GM20431 (cell line): Measurements from ENCODE around the gene RAD51B.

Experiments used
- in situ Hi-C: fragments of 300-500 bp; cut with MseI, MboI; formaldehyde crosslinking; loops from one replicate; pipeline ENCODE4 v1.15.0; 2020; ENCODE audit warnings: low sequenced_read_pairs; ENCODE audit not compliant: unreplicated experiment

RAD51B gene

DNA sequence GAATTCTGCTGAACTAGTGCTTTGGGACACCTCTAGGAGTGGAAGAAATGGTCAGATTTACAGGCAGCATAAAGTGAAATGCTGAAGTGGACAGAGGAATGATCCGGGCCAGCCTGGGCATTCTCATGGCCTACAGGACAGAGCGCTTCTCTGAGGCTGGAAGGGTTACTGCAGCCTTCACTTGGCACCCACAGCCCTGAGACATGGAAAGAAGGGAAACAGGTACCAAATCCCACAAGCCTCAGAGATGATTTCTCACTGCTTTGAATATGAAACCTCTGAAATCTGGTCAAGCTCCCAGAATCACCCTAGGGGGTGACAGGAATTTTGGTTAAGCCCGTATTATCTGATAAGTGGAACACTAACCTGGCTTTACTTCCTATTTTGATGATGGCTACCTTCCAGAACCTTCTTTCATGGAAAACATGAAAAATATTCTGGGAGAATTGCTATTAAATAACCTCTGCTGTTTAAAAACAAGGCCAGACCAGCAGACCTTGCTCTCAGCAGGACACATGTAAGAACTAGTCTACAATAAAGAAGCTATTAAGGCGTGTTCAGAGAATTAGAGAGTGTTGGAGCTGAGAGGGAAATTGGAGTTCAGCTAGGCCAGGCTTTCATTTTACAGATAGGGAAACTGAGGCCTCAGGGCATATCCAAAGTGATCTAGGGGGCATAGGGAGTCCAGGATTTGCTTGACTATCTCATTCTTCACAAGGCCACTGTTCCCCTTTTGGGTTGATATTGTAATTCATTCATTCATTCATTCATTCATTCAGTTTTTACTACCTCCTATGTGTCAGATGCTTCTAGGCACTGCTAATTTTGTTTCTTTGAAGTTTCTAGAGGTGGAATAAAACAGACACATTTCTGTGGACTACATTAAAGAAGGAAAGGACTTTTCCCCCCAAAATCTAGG lies 691.8 kb downstream of the RAD51B start:
- in situ Hi-C loops = no loop called here

DNA sequence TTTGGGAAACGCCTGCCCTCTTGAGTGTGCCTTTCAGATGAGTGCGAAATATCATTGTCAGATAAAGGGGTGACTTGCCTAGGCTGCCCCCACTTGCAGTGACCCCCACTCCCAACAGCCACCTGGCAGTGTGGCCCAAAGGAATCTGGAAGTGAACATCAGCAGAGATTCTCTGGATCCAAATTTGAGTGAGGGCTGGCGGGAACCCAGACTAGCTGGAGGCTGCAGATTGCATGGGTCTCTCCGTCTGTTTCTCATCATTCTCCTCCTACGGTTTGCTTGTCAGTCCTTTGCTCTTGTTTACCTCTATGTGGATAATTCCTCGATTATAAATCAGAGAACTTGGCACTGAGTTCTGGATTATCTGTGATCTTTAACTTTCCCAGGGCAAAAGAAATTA lies 692.5 kb downstream of the RAD51B start:
- in situ Hi-C loops = no loop called here

DNA sequence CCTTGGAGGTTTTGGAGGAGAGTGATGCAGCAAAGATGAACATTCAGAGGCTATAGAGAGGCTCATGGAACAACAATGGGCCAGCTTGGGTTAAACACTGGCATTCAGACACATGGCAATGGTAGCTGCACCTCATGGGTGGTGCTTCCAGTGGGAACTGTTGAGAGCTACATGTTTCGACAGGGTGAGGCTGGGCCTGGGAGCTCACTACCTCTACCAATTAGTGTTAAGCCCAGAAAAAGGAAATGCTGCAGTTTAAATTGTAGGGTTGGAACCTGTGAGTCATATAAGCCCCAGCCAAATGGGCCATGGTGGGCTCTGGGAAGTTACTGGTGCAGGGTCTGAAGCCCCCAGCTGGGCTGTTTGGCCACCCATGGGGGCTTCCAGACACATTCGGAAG lies 693.6 kb downstream of the RAD51B start:
- in situ Hi-C loops = no loop called here

DNA sequence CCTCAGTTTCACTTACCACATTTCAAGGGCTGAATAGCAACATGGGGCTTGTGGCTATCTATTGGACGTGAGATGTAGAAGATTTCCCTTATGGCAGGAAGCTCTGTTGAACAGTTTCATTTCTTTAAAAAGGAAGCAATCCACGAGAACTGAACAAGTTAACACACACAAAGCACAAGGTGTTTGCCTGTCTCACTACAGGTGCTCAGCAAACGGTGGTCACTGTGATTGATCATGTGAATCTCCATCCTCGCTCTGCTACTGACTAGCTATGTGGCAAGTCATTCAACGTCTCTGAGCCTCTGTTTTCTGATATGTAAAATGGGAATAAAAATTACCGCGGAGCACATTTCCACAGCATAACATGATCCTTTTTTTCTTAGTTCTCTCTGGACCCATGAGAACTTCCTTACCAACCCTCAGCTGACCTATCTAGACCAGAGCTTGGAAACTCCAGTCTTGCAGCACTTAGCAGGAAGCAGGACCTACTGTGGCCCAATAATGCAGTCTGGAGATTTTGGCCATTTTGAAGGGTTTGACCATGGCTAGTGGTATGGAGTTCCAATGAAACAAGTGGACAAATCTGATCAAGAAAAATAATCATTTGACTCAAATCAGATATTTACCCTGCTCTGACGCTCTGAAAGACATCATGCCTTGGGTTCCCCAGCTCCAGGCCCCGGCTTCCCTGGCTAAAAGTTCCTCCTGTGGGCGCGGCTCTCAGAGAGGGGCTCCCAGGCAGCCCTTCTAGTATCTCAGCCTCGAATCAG lies 694.4 kb downstream of the RAD51B start:
- in situ Hi-C loops = no loop called here

DNA sequence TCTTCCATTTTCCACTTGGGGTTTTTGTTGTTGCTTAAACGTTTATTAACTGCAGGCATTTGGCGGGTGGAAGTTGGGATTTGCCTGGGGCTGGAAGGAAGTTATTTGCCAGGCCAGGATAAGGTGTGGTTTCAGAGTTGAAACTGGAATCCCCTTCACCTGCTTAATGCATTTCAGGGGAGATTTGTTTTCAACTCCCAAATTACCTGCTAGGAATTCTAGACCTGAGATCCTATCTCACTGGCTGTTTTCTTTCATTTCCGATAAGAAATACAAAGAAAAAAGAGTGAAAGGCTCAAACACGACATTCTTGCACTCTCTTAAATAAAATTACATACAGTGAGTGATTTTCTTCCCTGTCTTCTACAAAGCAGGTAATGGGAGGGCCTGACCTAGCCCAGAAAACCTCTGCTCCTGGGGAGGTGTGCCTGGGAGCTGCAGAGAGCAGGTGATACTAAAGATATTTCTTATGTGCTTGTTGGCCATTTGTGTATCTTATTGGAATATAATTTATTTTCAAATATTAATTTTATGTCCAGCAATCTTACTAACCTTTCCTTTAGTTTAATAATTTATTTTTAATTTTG lies 695.1 kb downstream of the RAD51B start:
- in situ Hi-C loops = no loop called here

DNA sequence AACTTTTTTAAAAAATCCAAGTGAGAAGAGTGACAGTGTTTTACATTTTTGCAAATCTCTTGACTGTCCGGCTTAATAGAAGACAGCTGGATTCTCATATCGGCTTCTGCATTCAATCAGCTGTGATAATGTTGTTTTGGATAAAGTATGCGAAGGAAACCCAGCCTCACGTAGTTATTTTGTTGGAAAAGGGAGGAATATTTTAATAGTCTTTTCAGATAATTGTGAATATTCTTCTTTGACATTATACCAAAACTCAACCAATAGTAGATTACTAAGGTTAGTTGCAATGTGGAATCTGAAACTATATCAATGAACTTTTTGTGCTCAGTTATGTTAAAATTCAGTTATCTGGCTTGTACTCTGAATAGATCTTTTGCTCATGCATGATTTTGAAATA lies 696.8 kb downstream of the RAD51B start:
- in situ Hi-C loops = no loop called here

DNA sequence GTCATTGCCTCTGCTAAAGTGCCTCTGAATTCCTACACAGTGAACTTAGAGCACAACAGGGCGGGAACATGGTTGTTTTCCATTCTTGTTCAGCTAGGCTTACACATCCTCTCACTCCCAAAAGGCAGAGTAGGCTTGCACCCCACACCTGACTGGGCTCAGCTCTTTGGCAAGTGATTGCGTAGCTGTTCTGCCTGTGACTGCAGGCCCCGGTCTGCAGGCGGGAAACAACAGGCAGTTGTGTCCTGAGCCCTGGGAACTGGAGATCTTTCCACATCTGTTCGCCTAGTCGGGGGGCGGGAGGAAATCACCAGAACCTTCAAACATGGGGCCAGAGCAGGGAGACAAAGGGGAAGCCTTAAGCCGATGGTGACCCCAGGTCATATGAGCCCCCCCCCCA lies 698.6 kb downstream of the RAD51B start:
- in situ Hi-C loops = no loop called here

DNA sequence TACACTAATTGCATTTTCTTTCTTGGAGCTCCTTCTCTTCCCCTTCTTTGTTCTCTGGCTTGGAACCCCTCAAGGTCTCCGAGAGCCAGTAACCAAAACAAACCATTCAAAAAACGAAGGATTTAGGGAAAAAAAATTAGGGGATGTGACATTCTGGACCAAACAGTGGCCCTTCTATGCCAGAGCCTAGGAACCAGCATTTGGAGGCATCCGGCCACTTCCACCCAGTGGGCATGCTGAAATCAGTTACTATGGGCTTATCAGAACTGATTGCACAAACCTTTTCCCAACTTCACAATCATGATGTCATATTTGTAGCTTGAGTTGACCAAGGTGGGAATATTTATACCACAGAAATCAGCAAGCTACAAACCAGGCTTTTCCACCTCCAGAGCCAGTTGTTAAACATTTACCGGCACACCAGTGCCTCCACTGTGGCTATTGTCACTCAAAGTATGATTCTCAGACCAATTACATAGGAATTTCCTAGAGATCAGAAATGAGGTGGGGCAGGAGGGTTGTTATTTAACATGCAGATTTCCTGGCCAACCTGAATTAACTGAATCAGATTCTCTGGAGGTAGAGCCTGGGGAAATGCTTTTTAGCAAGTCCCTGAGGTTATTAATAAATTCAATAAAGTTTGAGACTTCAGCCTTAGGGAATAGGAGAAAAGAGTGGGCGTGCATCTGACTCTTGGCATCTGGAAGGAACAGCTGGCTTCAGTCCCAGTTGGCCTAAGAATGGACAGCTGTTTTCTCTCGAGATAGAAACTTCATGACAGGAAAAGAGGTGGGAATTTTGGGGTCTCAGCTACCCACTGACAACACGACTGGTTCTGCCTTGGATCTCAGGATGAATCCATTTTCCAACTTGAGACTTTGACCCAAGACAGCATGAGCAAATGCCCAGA lies 699.4 kb downstream of the RAD51B start:
- in situ Hi-C loops = no loop called here

DNA sequence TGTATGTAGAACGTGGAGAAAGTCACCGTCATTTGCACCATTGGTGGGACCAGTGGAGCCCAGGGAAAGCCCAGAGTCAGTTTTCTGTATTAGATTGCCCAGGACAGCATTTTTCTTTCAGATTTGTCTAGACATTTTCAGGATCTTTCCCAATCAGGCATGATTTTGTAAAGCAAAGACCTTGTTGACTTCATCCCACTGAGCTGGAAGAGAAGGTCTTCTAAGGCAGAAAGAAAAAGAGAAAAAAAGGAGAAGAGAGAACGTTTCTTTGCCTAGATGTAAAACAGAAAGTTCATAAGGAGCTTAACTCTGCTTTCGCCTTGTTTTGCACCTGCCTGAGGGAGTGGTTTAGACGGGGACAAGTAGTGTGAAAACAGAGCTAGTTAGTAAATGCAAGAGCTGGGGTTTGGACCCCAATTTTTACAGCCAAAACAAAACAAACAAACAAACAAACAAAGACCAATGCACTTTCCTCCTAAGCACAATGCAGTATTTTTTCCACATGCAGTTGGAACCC lies 700.1 kb downstream of the RAD51B start:
- in situ Hi-C loops = no loop called here

DNA sequence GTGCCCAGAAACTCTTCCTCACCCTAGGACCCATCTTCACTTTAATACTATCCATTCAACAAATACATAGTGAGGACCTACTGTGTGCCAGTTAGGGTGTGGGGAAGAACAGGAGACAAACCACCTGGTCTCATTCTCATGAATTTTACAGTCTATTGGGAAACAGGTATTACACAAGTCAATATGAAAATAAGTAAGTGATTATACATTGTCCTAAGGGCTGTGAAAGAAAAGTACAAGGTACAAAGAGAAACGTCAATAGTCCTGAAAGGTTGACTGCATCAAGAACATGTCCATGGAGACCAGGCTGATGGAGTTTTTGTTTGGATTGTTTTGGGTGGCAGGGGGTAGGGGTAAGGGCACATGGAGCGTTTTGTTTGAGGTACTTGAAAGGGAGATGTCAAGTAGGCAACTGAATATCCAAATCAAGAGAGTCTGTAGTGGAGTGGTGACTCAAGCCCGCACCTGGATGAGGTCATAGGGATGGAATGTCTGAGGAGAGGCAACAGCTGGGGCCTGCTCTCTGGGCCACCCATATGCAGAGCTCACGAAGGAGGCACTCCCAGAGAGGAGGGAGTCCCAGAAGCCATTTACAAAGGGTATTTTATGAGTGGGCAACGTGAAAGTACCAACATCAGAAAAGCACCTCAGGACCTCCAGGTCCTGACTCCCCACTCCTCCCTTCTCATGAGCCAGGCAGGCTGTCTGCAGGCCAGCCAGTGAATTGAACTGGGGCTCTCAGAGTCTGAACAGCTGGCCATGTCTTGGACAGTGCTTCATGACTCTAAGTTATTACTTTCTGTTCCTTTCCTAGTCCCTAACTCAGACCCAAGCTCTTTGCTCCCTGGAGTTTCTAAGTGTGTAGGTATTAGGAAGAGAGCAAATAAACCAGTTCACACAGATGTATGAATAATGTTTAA lies 701.3 kb downstream of the RAD51B start:
- in situ Hi-C loops = no loop called here

DNA sequence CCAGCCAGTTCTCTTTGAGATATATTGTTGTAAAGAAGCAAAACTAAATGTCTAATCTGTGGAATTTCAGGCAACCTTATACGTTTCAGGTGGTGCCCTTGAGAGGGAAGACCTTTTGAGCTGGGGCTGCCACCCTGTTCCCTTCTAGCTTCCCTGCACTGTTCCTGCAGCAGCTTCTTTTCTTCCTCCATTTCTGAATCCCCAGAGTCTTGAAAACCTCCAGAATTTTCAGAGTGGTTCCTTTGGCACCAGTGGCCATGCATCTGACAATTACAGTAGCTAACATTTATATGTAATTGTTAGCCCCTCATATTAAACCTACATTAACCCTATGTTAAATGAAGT lies 702.0 kb downstream of the RAD51B start:
- in situ Hi-C loops = no loop called here

DNA sequence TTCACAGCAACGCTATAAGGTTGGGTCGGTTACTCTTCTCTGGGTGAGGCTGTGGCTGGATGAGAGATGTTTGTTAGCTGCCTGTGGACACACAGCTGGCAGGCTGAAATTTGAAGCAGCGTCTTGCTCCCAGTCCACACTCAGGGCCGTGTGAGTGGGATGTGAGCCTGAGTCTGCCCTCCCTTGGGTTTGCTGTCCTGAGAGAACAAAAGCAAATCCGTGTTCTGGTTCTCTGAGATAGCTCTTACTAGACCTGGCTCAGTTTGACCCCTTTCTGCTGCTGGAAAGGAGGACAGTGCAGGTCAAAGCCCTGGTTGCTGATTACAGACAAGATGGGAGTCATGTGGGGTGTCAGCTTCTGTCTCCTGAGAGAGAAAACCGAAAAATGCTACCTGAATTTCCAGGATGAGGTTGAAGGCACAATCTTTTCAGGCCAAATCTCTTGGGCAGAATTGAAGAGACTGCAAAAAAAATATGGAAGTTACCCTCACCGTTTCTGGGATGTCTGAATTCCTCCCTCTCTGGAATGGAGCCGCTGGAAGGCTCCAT lies 702.5 kb downstream of the RAD51B start:
- in situ Hi-C loops = no loop called here

DNA sequence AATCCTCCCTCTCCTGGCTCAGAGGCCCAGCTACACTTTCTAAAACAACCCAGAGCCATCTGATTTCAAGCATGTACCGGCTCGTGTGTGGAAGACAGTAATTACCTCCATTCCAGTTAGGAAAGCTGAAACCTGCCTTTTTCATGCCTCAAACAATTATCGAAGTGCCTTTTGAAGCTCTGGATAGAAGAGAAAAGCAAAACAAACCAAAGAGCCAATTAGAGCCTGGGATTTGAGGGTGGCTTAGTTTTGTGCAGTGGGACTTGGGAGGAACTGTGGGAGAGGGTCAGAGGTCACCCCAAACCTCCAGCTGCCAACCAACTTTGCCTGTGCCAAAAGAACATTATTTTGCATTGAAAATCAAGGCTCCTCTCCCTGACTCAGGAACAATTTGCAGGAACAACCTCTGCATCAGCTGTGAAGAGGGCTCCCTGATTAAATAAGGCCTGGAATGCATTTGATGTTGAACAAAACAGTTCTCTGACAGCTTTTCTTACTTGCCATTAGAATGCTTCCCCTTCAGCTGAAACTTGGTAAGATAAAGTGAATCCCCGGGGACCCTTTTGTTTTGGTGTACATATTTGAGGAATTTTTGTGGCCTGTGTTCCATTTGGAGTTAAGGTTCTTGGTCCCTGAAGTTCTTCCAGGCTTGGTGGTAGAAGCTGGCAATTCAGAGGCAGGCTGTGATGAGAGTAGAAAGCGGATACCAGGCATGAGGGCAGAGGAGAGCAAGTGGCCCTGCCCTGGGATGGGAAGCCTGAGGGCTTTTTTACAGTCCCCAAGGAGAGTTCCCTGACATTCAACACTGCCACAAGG lies 703.1 kb downstream of the RAD51B start:
- in situ Hi-C loops = no loop called here

DNA sequence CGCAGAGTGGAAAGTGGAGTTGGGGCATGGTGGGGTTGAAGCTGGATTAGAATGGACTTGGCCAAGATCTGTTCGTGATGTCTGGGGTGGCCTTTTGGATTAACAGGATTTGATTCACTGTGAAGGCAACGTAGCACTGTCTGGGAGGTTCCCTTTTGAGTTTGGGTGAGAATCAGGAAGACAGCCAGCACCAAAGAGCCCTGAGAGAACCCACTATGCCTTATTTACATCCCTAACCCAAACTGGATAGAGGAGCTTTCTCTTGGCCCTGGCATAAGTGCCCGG lies 703.7 kb downstream of the RAD51B start:
- in situ Hi-C loops = no loop called here

DNA sequence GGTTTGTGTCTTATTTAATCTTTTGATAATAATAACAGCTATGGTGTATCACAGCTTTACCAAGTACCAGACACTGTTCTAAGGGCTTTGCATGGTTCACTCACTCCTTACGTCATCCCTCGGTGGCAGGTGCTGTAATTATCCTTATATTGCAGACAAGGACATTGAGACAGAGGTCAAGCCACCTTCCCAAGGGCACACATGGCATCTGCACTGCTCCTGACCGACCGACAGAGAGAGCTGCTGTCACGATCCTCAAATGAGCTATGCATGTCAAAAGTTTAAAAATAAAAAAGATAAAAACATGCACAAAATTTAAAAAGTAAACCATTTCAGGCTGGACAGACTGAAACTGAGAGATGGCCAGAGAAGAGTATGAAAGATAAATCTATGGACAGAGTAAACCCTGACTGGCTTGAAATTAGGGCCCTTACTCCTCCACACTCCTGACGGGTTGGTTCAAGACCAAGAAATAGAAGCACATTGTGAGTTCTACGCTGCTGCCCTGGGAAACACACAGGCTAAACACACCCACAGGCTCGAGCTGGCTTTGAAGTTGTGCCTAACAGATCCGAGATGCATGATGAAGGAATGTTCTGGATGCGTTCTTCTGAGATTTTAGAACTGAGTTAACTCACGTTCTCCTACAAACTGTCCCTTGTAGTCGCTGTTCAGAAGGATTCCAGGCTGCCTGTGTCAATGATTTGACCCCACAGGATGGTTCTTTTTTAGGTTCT lies 704.6 kb downstream of the RAD51B start:
- in situ Hi-C loops = no loop called here

DNA sequence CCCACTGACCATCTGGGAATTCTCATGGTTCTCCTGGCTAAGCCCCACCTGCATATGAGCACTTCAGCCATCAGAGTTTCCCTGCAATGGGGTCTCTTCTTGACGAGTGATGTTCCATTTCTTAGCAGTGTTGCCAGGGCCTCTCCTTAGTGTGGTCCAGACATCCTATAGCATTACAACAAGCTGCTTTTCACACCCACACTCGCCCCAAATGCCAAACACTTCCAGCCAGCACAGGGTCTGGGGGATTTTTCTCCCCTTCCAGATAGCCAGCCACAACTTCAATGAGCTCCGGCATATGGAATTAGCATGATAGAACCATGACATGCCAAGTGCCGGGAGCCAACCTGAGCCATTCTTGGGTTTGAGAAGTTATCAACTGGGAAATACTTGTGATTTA lies 705.9 kb downstream of the RAD51B start:
- in situ Hi-C loops = no loop called here

DNA sequence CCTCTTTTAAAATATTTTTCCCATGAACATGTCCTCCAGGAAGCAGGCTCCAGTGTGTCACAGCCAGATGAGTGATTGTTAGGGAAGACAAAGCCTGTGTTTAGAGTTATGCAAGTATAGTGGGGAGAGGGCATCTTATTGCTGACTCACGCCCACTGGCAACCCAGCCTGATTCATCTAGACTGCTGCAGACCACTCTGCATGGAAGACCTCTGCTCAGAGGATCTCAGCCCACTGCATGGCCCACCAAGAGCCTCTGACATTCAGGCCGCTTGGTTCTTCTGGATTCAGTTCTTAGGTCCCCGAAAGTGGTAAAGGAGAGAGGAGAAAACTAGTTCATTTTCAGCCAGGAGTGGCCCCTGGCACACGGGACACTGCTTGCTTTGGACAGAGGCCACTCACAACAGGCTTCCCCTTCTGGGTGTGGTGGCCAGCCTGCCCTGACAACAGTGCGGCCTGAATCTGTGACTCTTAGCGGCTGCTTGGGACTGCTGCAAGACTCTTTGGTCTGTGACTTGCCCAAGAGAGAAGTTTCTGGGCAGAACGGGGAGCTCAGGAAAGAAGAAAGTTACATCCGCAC lies 707.0 kb downstream of the RAD51B start:
- in situ Hi-C loops = no loop called here
